Non-pigmented ciliary epithelial cell (primary cell): ENCODE measurements around the gene ZFTA.

Experiments used
- DNase-seq: peaks from one replicate; pipeline ENCODE4 v3.0.0-alpha.2; 2010; ENCODE audit warnings: low read depth

Gene ZFTA

DNA sequence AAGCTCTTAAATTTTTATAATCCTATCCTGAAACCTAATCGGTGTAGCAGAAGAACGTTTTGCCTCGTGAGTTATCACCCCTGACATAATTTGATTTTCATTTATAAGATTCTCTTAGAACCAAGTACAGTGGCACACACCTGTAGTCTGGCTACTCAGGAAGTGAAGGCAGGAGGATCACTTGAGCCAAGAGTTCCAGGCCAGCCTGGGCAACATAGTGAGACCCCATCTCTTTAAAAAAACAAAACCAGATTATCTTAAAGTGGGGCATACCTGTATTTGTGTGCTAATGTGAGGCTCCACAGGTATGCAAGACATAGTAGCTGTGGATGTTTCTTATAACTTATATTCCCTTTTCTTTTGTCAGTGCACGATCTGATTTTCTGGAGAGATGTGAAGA, 19.0 kb downstream of the ZFTA start:
- no peak for DNase-seq

- DNase-seq = no peak
These were observed 21.6 kb downstream of the ZFTA start for GRCh38 chr11:63747011-63747410.

GRCh38 chr11:63745304-63746170, 23.0 kb downstream of the ZFTA start:
- DNase-seq = no peak

DNA sequence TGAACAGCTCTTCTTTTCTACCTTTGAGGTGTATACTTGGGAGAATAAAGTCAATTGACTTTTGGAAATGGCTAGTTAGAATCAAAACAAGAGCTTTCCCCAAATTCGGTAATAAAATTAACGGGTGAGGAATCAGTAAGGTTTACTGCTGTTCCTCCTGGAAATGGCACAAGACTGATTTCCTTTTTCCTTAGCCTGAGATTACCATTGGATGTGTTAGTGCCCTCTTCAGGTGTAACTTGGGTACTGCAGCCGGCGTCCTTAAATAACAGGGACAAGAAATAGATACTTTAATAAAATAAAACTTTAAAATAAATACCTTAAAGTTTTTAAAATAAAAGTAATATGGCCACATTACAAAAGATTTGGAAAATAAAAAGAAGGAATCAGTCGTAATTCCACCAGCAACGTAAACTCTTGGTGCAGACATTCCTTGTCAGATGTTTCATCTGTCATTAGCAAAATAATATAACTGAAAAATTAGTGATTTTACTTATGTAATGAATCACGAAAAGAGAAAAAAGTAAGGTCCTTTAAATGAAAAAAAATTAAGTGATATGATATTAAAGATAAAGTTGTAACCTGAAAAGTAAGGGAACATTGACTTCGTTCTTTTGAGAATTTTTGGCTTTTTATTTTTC, 29.7 kb downstream of the ZFTA start:
- peak; percentile 60 for DNase-seq

DNA sequence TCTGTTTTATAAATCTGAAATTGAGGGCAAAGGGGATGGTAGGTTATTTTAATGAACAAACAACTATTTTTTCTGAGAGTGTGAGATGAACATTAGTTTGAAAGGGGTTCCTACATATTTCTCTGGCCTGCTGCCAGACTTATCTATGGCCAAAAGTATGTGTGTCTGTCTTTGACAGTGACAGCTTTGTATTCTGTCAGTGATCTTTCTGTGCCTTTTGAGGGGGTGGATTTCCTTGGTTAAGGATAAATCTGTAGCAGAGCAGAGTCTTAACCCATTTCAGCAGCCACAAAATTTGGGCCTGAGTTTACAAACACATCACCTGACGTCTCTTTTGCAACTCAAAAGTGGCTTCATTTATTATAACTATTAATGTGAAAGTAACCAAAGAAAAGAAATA, 30.9 kb downstream of the ZFTA start:
- DNase-seq = no peak

- no peak for DNase-seq
These were observed 31.7 kb downstream of the ZFTA start for GRCh38 chr11:63736864-63737263.

DNA sequence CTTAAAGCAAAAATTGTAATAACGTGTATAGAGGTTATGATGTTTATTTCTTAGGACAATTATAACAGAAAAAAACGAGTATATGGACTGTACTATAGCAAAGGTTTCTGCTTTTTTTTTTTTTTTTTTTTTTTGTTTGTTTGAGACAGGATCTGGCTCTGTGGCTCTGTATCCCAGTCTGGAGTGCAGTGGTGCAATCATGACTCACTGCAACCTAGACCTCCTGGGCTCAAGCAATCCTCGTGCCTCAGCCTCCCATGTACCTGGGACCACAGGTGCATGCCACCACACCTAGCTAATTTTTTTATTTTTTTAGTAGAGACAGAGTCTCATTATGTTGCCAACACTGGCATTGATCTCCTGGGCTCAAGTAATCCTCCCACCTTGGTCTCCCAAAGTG, 39.2 kb downstream of the ZFTA start:
- no peak for DNase-seq

GRCh38 chr11:63720611-63721010, 48.0 kb downstream of the ZFTA start:
- no peak for DNase-seq

- DNase-seq = peak; percentile 36
These were observed 48.6 kb downstream of the ZFTA start for GRCh38 chr11:63719987-63720386.

DNA sequence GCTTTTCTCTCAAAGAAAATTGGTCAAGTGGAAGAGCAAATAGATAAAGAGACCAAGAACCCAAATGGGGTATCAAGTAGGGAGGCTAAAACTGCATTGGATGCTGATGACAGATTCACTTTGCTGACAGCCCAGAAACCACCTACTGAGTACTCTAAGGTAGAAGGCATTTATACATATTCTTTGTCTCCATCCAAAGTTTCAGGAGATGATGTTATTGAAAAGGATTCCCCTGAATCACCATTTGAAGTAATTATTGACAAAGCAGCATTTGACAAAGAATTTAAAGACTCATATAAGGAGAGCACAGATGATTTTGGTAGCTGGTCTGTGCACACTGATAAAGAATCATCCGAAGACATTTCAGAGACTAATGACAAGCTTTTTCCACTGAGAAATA, 49.6 kb downstream of the ZFTA start:
- DNase-seq = no peak
